ENCODE results near the gene SDK1.

DNA sequence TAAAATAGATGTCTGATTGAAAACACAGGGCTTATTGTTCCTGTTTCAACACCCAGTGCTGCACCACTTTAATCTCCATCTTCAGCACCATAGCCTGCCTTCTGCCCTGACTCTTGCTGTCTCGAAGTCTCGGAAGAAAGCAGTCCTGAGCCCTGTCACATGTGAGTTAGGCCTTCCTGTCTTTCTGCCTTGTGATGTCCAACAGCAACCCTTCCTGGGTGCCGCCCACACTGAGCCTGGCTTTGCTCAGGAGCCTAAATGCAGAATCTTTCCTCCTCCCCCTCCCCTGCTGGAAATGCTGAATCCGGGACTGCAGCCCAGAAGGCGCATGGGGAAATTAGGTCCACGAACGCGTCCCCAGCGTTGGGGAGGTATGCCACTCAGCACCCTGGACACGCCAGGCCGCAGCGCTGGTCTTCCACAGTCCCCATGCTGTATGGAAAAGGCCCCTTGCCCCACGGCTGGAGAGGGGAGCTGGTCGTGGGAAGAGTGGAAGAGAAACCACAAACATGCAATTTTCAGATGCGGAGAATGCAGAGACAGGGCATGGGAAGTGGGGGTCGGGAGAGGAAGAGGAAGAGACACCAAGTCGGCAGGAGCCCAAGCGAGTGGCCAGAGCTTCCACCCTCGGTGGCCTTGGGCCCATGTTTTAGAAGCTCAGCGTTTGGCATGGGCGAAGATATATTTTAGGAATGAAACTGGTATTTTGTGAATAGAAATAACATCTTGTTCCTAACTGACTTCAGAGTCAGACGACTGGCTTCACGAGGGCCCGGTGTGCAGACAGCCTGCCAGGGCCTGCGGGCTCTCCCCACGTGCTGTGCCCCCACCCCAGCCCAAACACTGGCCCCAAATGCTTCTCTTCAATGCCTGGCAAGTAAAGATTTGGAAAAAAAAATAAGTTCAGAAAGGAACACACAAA is 724.9 kb downstream of the SDK1 start:
- TF ChIP-seq EZH2phosphoT487 (IDR thresholded peaks at IDR 0.05; ENCODE audit: borderline replicate concordance, low read depth, low read length) (no peak), CTCF (conservative IDR thresholded peaks at IDR 0.05; ENCODE audit: low read length) (no peak)

Measured in OCI-LY7 (cell line).